Activated B cell treated with CpG ODN at 0.5 μM for 24 hours (primary cell): ENCODE measurements around the gene NOL9. TPM values are rescaled to one million over a fixed set of nuclear protein-coding genes. Genes with fewer than 3 reads are reported as not detected.

Experiments used
- ATAC-seq: fragments of 200-7000 bp; cut with Tn5 transposase; one replicate; pipeline ENCODE4 v1.10.0; 2021; ENCODE audit warnings: low read depth, mild to moderate bottlenecking, moderate library complexity
- CTCF ChIA-PET: fragments of 350-600 bp; sonication (Branson Sonifier 250); formaldehyde crosslinking; loops from one replicate; lab custom pipeline; 2021; ENCODE audit warnings: antibody characterized with exemption; lab: Charles Lee
- POLR2A ChIA-PET: fragments of 350-600 bp; sonication (Branson Sonifier 250); formaldehyde crosslinking; loops from one replicate; lab custom pipeline; 2021; ENCODE audit warnings: antibody characterized with exemption; lab: Charles Lee
- DNase-seq: peaks from one replicate; pipeline ENCODE4 v3.0.0; 2022
- H3K27ac Mint-ChIP-seq: one replicate; pipeline ENCODE4 v1.8.0; 2020; ENCODE audit warnings: mixed read lengths
- H3K27me3 Mint-ChIP-seq: one replicate; pipeline ENCODE4 v1.8.0; 2021; ENCODE audit warnings: mixed read lengths
- H3K36me3 Mint-ChIP-seq: one replicate; pipeline ENCODE4 v1.8.0; 2021; ENCODE audit warnings: low read depth, mixed read lengths
- H3K4me1 Mint-ChIP-seq: one replicate; pipeline ENCODE4 v1.8.0; 2021; ENCODE audit warnings: mixed read lengths
- H3K4me3 Mint-ChIP-seq: one replicate; pipeline ENCODE4 v1.8.0; 2020; ENCODE audit warnings: mild to moderate bottlenecking, mixed read lengths
- H3K9me3 Mint-ChIP-seq: one replicate; pipeline ENCODE4 v1.8.0; 2020; ENCODE audit warnings: mixed read lengths
- CTCF ChIP-seq: fragments of 200-600 bp; IDR thresholded peaks from one replicate; pipeline ENCODE4 v1.8.0; 2022; ENCODE audit warnings: antibody characterized with exemption, mild to moderate bottlenecking
- intact Hi-C: fragments of 100-400 bp; cut with micrococcal nuclease; formaldehyde crosslinking; loops from one replicate; pipeline ENCODE4 v1.15.1; 2024
- total RNA-seq: library from RNA; stranded (reverse); gene quantifications from 2 replicates; pipeline ENCODE4 v1.2.3, GENCODE V29; 2022

The NOL9 gene
- total RNA-seq, 1 donor from 2014 or later: 58.6 TPM

- Mint-ChIP-seq H3K36me3 (no peaks in the 10 kb centered on the region), H3K4me3 (no peak overlapping the region), H3K27ac (no peak overlapping the region), H3K9me3 (no peaks in the 10 kb centered on the region), H3K4me1 (peaks cover under 1% of the 10 kb centered on the region), H3K27me3 (peaks cover 18% of the 10 kb centered on the region)
- CTCF ChIA-PET: no interaction called here
- DNase-seq: no peak
- TF ChIP-seq CTCF: no peak
- ATAC-seq: no peak
- intact Hi-C loops: no loop called here
- POLR2A ChIA-PET: no interaction called here
These were observed 50.3 kb downstream of the NOL9 start for GRCh38 chr1:6503884-6504602.

- ATAC-seq: no peak
- no peak overlapping the region for H3K27ac Mint-ChIP-seq
- intact Hi-C loops: no loop called here
- no peaks in the 10 kb centered on the region for H3K9me3 Mint-ChIP-seq
- H3K36me3 Mint-ChIP-seq: no peaks in the 10 kb centered on the region
- peaks cover 27% of the 10 kb centered on the region for H3K27me3 Mint-ChIP-seq
- CTCF ChIA-PET: no interaction called here
- POLR2A ChIA-PET: no interaction called here
- no peak for TF ChIP-seq CTCF
- peaks cover 6% of the 10 kb centered on the region for H3K4me1 Mint-ChIP-seq
- DNase-seq: no peak
- H3K4me3 Mint-ChIP-seq: no peak overlapping the region
These were observed 52.1 kb downstream of the NOL9 start for GRCh38 chr1:6502000-6502891.

- Mint-ChIP-seq H3K36me3 (no peaks in the 10 kb centered on the region), H3K27ac (no peak overlapping the region), H3K4me3 (no peak overlapping the region), H3K9me3 (no peaks in the 10 kb centered on the region), H3K4me1 (peaks cover 10% of the 10 kb centered on the region), H3K27me3 (peaks cover 28% of the 10 kb centered on the region)
- intact Hi-C loops: no loop called here
- ChIA-PET CTCF (no interaction called here), POLR2A (no interaction called here)
- ATAC-seq: no peak
- no peak for DNase-seq
- no peak for TF ChIP-seq CTCF
These were observed 53.0 kb downstream of the NOL9 start for GRCh38 chr1:6501279-6501813.

- Mint-ChIP-seq H3K4me1 (peaks cover 10% of the 10 kb centered on the region), H3K27ac (no peak overlapping the region), H3K9me3 (no peaks in the 10 kb centered on the region), H3K4me3 (no peak overlapping the region), H3K27me3 (peaks cover 30% of the 10 kb centered on the region), H3K36me3 (no peaks in the 10 kb centered on the region)
- ChIA-PET CTCF (no interaction called here), POLR2A (no interaction called here)
- intact Hi-C loops: no loop called here
- no peak for TF ChIP-seq CTCF
- no peak for DNase-seq
- no peak for ATAC-seq
These were observed 53.6 kb downstream of the NOL9 start for GRCh38 chr1:6500544-6501278.
